CD4-positive, alpha-beta T cell treated with Interleukin-21 for 1 hour (primary cell): Measurements from ENCODE around the gene FAM222B.
A peak's percentile ranks its signal among the peaks of the same experiment; 100 is the strongest.

Experiments
- DNase-seq: peaks from one replicate; pipeline ENCODE4 v3.0.0-alpha.2; 2020

The FAM222B gene

DNA sequence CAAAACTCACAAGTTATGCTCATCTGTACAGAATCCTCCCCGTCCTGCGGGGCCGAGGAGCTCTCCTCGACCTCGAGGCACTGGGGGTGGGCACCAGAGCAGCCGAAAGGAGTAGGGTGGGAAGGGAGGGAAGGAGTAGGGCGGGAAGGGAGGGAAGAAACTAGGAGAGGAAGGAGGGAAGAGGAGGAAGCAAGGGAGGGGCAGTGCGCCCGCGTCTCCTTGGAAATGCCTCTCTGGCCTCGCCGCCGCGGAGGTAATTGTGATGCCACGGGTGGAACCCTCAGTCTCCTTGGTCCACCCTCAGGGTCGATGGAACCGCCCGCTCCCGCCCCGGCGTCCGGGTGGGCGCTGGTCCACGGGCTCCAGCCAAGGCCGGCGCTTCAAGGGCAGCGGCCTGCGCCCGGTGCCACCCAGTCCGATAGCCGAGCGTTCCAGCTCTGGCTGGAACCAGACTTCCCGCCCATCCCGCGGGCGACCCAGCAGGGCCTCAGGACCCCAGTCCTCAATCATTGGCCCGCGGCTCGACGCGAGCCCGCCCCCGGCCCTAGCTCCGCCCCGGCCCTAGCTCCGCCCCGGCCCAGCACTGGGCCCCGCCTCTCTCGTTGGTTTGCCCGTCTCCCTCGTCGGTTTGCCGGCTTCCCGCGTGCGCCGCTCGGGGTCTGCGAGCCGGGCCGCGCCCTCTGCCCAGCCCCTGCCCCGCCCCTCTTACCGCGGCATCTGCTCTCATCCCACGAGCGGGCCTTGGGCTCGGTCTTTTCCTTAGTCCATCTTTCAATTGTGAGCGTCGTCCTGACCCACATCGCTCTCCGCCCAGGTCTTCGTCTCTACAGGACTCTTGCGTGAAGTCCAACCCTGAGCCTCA, 131.5 kb downstream of the FAM222B start:
- DNase-seq = peak; percentile 93

DNA sequence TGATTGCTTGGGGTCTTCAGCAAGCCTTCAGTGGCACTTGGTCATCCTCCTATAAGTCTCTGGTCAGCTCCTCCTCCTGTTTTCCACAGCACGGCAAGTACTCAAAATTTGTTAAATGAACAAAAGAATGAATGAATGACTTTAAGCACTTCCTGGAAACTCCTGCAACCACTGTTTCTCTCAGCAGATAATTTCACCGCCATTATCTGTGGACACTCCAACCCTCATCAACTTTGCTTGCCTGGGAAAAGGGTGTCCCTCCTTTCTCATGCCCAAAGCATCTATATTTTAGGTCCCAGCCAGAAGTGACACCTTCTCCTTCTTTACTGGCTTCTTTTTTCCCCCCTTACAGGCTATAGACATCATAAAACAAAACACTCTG, 135.3 kb downstream of the FAM222B start:
- DNase-seq = no peak

DNA sequence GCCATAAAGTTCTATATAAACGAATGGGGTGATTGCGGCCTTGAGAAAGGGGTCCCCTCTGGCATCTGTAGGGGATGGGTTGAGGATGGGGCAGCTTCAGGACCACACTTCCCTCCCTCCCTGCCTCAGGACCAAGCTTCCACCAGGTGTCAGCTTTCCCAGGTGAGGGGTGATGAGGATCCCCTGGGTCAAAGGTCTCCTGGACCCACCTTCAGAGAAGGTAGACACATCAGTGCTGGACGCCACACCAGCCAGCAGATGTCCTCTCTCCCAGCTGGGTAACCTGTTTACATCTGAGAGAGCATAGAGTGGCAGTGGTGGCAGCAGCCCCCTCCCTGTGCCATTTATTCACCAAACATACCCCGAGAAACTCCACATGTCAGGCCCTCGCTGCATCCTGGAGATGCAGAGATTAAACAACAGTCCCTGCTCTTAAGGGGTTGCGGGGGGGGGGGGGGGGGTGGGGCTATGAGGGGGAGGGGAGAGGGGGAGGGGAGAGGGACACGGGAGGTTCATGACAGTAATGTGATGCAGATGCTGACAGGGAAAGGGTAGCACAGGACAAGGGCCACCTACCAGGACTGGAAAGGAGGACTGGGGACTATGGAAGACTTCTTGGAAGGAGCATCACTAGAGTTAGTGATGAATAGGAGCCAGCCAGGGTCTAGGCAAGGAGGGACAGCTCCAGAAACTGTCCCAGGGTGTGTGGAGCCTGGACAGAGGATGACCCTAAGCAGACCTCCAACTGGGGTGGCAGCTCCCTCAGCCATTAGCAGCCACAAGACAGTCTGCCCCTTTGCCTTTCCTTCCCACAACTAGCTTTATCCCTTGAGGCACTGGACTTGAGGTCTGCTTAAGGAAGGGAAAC, 135.9 kb downstream of the FAM222B start:
- DNase-seq = no peak
